Left cardiac atrium (tissue), 4 donors: ENCODE data around the gene DHRS4. TPM values are rescaled to one million over a fixed set of nuclear protein-coding genes. Genes with fewer than 3 reads are reported as not detected.
A peak's percentile ranks its signal among the peaks of the same experiment; 100 is the strongest.
"Not testable (repeated sequence)": the region's sequence is repeated elsewhere in the genome, so short reads cannot be mapped to it uniquely, and the experiment has no call there.

Experiments used
- ATAC-seq, 2 donors: fragments of 200-7000 bp; cut with Tn5 transposase; one replicate each; pipeline ENCODE4 v1.9.1; 2020; ENCODE audit warnings: mild to moderate bottlenecking in 2 of 2, moderate library complexity in 2 of 2
- DNase-seq: peaks from one replicate; pipeline ENCODE4 v3.0.0-alpha.2; 2020
- intact Hi-C, 2 donors: fragments of 100-400 bp; cut with DNase I; formaldehyde crosslinking; loops; one replicate each; pipeline versions ENCODE4 v1.14.1 to v1.15.1; 2022 to 2023
- total RNA-seq, 2 donors: library from RNA; stranded (reverse); fragmentation: NEBNext Ultra II Directional; extraction: Animal tissue kit (Norgen Biotek cat#: 25700); gene quantifications; one replicate each; pipeline ENCODE4 v1.2.1, GENCODE V29; 2021
- donor health status: DM: no; HTN: yes; CAD: no.
- donor health status: DM: no; HTN: yes; CAD: no; lungs with severe emphysema.
- donor health status: DM: yes; HTN: yes; CAD: no.
- donor health status: Dilated cardiomyopathy.

The DHRS4 gene
- total RNA-seq, 2 donors from 2014 or later = 20.5 to 25.3 TPM

GRCh38 chr14:23970283-23970659 is 16.7 kb downstream of the DHRS4 start:
- intact Hi-C loops, ATAC-seq: not testable (repeated sequence)

GRCh38 chr14:23973178-23973577 is 19.6 kb downstream of the DHRS4 start:
- DNase-seq, intact Hi-C loops, ATAC-seq: not testable (repeated sequence)

More at GRCh38 chr14:23970283-23970659, 16.7 kb downstream of the DHRS4 start:
- DNase-seq = not testable (repeated sequence)

- DNase-seq, ATAC-seq: not testable (repeated sequence)
- intact Hi-C loops = loop anchor here in 1 of 2 donors (2.0 kb wide), 1 partner anchor 41 kb away; no protein-coding TSS in a partner anchor
Measured at GRCh38 chr14:23974041-23974440, 20.5 kb downstream of the DHRS4 start.

- ATAC-seq = peak; percentile 38
- DNase-seq = peak; percentile 28
- intact Hi-C loops = not testable (repeated sequence)
Measured at GRCh38 chr14:23977208-23977607, 23.6 kb downstream of the DHRS4 start.

GRCh38 chr14:23981951-23982813 is 28.6 kb downstream of the DHRS4 start:
- DNase-seq, ATAC-seq, intact Hi-C loops: not testable (repeated sequence)

GRCh38 chr14:23984891-23985602 is 31.5 kb downstream of the DHRS4 start:
- ATAC-seq = peak; percentile 31 to 69
- DNase-seq = no peak
- intact Hi-C loops = no loop called here

- DNase-seq, intact Hi-C loops: not testable (repeated sequence)
- ATAC-seq = peak; percentile 5 to 11
Measured at GRCh38 chr14:23988223-23988606, 34.6 kb downstream of the DHRS4 start.

GRCh38 chr14:23988607-23989363 is 35.2 kb downstream of the DHRS4 start, which contains the start of gene DHRS4L2:
Gene DHRS4L2 (plus strand): TSS chr14:23988929. CDS start chr14:23988948, 19 bp downstream.
- peak; percentile 97 for ATAC-seq

GRCh38 chr14:23989734-23990445 is 36.3 kb downstream of the DHRS4 start:
- DNase-seq = peak; percentile 60
- intact Hi-C loops, ATAC-seq: not testable (repeated sequence)

More at GRCh38 chr14:23988607-23989363, 35.2 kb downstream of the DHRS4 start, which contains the start of gene DHRS4L2:
- peak; percentile 90 for DNase-seq
- intact Hi-C loops = not testable (repeated sequence)

GRCh38 chr14:23990961-23991360 is 37.4 kb downstream of the DHRS4 start:
- ATAC-seq, DNase-seq, intact Hi-C loops: not testable (repeated sequence)

GRCh38 chr14:23993042-23993441 is 39.5 kb downstream of the DHRS4 start:
- DNase-seq, intact Hi-C loops, ATAC-seq: not testable (repeated sequence)

GRCh38 chr14:23996009-23996408 is 42.4 kb downstream of the DHRS4 start:
- ATAC-seq, intact Hi-C loops, DNase-seq: not testable (repeated sequence)

GRCh38 chr14:23996825-23997224 is 43.3 kb downstream of the DHRS4 start:
- intact Hi-C loops, ATAC-seq: not testable (repeated sequence)

GRCh38 chr14:23999640-24000039 is 46.1 kb downstream of the DHRS4 start:
- DNase-seq, intact Hi-C loops, ATAC-seq: not testable (repeated sequence)

More at GRCh38 chr14:23996825-23997224, 43.3 kb downstream of the DHRS4 start:
- not testable (repeated sequence) for DNase-seq

- intact Hi-C loops, ATAC-seq: not testable (repeated sequence)
Measured at GRCh38 chr14:24001078-24001477, 47.5 kb downstream of the DHRS4 start.

GRCh38 chr14:24001679-24002078 is 48.1 kb downstream of the DHRS4 start:
- DNase-seq, ATAC-seq, intact Hi-C loops: not testable (repeated sequence)

More at GRCh38 chr14:24001078-24001477, 47.5 kb downstream of the DHRS4 start:
- DNase-seq = not testable (repeated sequence)

GRCh38 chr14:24006471-24006816 is 52.9 kb downstream of the DHRS4 start:
- intact Hi-C loops, DNase-seq: not testable (repeated sequence)
- peak; percentile 65 to 70 for ATAC-seq
